Kidney (tissue), 14 donors: ENCODE results near the gene SLC66A1. TPM values are rescaled to one million over a fixed set of nuclear protein-coding genes. Genes with fewer than 3 reads are reported as not detected.

Source experiments
- DNase-seq, 5 donors: peaks; one replicate each; pipeline ENCODE4 v3.0.0-alpha.2; 2013 to 2020
- FAIRE-seq: peaks from 2 replicates; lab custom pipeline; 2012; peaks lifted over from hg19 to GRCh38; lab: Jason Lieb, UNC
- H3K27ac ChIP-seq, 2 donors: one replicate each; pipeline ENCODE4 v1.7.0; 2013; ENCODE audit warnings: low read depth in 2 of 2, low read length in 2 of 2, inconsistent platforms in 1 of 2
- H3K27me3 ChIP-seq: one replicate; pipeline ENCODE4 v1.7.1; 2013; ENCODE audit warnings: low read length, inconsistent platforms; ENCODE audit not compliant: control insufficient read depth, insufficient read depth
- H3K36me3 ChIP-seq, 3 donors: one replicate each; pipeline versions ENCODE4 v1.7.0 to v1.7.1; 2013; ENCODE audit warnings: low read length in 3 of 3, control low read depth in 1 of 3, inconsistent platforms in 1 of 3; ENCODE audit not compliant: insufficient read depth in 3 of 3, control insufficient read depth in 2 of 3
- H3K4me1 ChIP-seq, 3 donors: one replicate each; pipeline versions ENCODE4 v1.7.0 to v1.7.1; 2013; ENCODE audit warnings: low read length in 3 of 3, inconsistent platforms in 1 of 3, low read depth in 1 of 3; ENCODE audit not compliant: control insufficient read depth in 2 of 3, insufficient read depth in 2 of 3
- H3K4me3 ChIP-seq, 3 donors: one replicate each; pipeline versions ENCODE4 v1.7.0 to v1.8.1; 2013; ENCODE audit warnings: low read length in 3 of 3, control low read depth in 1 of 3, inconsistent platforms in 1 of 3
- H3K9ac ChIP-seq, 3 donors: one replicate each; pipeline versions ENCODE4 v1.7.0 to v1.7.1; 2013; ENCODE audit warnings: low read length in 3 of 3, control low read depth in 1 of 3, inconsistent platforms in 1 of 3
- H3K9me3 ChIP-seq, 3 donors: one replicate each; pipeline versions ENCODE4 v1.7.0 to v1.7.1; 2013; ENCODE audit warnings: low read length in 3 of 3, control low read depth in 1 of 3, inconsistent platforms in 1 of 3; ENCODE audit not compliant: control insufficient read depth in 2 of 3, insufficient read depth in 1 of 3
- CTCF ChIP-seq: IDR thresholded peaks from 3 replicates; pipeline ENCODE4 v1.5.1; 2012; ENCODE audit warnings: mild to moderate bottlenecking, moderate library complexity, borderline replicate concordance; ENCODE audit not compliant: insufficient read depth; ENCODE audit errors: extremely low read depth
- intact Hi-C: fragments of 100-400 bp; cut with DNase I; formaldehyde crosslinking; loops from one replicate; pipeline ENCODE4 v1.11.1; 2022
- polyA plus RNA-seq: library from polyadenylated mRNA; stranded (reverse); fragments of 350-450 nt; fragmentation: Illumina TruSeq; extraction: RNeasy Lipid Tissue Mini Kit (QIAGEN cat#74804); gene quantifications from one replicate; pipeline ENCODE4 v1.2.3, GENCODE V29; 2014; ENCODE audit warnings: low read depth, low replicate concordance; ENCODE audit not compliant: insufficient read depth
- total RNA-seq: library from RNA; stranded (reverse); fragmentation: NEBNext Ultra II Directional; extraction: Animal tissue kit (Norgen Biotek cat#: 25700); gene quantifications from one replicate; pipeline ENCODE4 v1.2.1, GENCODE V29; 2021
- donor health status: control.
- donor health status: control.
- donor health status: control.
- donor health status: control.
- donor health status: control.
- donor health status: DM: yes; HTN: yes; CAD: no.
- donor health status: Normal renal cell carcinoma (clear cell type).

SLC66A1 gene
- total and polyA plus RNA-seq, 2 donors from 2014 or later = 12.2 to 14.7 TPM

GRCh38 chr1:19333587-19334354 is 21.6 kb downstream of the SLC66A1 start:
- Histone ChIP-seq H3K4me1 (no peaks in the 10 kb centered on the region), H3K36me3 (peaks cover 0 to 2% (median 0%) of the 10 kb centered on the region in 3 donors), H3K27ac (no peak overlapping the region), H3K27me3 (no peaks in the 10 kb centered on the region), H3K9ac (no peak overlapping the region), H3K9me3 (no peaks in the 10 kb centered on the region), H3K4me3 (no peak overlapping the region)
- no peak for TF ChIP-seq CTCF
- DNase-seq = no peak
- intact Hi-C loops = no loop called here
- no peak for FAIRE-seq

- Histone ChIP-seq H3K9me3 (no peaks in the 10 kb centered on the region), H3K4me1 (peaks cover 0 to under 1% (median 0%) of the 10 kb centered on the region in 3 donors), H3K9ac (no peak overlapping the region), H3K36me3 (peaks cover 0 to 3% (median 0%) of the 10 kb centered on the region in 3 donors), H3K27me3 (no peaks in the 10 kb centered on the region), H3K27ac (no peak overlapping the region), H3K4me3 (no peak overlapping the region)
- DNase-seq (no peak), FAIRE-seq (no peak)
- intact Hi-C loops = no loop called here
- TF ChIP-seq CTCF = no peak
Observed at GRCh38 chr1:19336543-19336942, 24.4 kb downstream of the SLC66A1 start.

- FAIRE-seq (no peak), DNase-seq (no peak)
- no peaks in the 10 kb centered on the region for H3K9me3 ChIP-seq
- no peak for TF ChIP-seq CTCF
- H3K27ac ChIP-seq = no peak overlapping the region
- no peaks in the 10 kb centered on the region for H3K27me3 ChIP-seq
- no peak overlapping the region for H3K4me3 ChIP-seq
- H3K9ac ChIP-seq = no peak overlapping the region
- intact Hi-C loops = no loop called here
- peaks cover 0 to 3% (median 0%) of the 10 kb centered on the region in 3 donors for H3K4me1 ChIP-seq
- peaks cover 0 to 3% (median 0%) of the 10 kb centered on the region in 3 donors for H3K36me3 ChIP-seq
Observed at GRCh38 chr1:19337289-19337688, 25.2 kb downstream of the SLC66A1 start.
